GM12873 (cell line): ENCODE measurements around the gene YBEY.

Experiments used
- TF ChIP-seq, protein P1 (sequence below): IDR thresholded peaks from 2 replicates; pipeline ENCODE4 v1.5.1; 2012; ENCODE audit warnings: low read depth, mild to moderate bottlenecking, moderate library complexity, low read length, control low read depth; ENCODE audit not compliant: insufficient read depth; ENCODE audit errors: missing control alignments

The YBEY gene

DNA sequence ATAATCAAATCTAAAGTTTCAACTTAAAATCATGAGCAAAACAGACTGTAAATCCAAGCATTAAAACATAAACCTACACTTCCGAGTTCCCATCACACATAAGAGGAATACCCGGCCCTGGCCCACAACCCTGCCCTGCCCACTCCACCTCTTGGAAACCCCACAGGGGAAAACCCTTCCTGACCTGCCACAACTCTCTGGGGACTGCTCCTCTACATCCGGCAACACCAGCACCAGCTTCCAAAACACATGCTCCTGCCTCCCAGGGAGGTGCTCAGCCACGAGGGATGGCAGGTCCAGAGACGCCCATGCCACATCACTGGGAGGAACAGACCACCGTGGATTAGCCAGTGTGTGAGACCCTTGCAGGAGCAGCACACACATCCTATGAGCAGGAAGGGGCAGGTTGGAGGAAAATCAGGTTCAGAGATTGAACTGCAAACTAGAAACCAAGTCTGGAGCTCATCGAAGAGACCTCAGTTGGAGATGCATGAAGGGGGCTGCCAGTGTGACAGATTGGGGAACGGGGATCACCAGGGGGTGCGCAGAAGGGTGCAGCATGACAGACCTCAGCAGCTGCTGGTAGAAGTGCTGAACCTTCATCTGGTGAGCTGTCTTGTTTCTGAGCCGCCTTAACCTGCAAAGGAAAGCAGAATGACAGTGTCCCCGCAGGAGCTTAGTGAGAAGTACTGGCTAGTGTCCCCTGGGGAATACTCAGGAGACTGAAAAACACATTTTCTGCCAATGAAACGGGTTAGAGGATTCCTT is 31.8 kb upstream of the YBEY start:
- TF ChIP-seq, protein P1, sequence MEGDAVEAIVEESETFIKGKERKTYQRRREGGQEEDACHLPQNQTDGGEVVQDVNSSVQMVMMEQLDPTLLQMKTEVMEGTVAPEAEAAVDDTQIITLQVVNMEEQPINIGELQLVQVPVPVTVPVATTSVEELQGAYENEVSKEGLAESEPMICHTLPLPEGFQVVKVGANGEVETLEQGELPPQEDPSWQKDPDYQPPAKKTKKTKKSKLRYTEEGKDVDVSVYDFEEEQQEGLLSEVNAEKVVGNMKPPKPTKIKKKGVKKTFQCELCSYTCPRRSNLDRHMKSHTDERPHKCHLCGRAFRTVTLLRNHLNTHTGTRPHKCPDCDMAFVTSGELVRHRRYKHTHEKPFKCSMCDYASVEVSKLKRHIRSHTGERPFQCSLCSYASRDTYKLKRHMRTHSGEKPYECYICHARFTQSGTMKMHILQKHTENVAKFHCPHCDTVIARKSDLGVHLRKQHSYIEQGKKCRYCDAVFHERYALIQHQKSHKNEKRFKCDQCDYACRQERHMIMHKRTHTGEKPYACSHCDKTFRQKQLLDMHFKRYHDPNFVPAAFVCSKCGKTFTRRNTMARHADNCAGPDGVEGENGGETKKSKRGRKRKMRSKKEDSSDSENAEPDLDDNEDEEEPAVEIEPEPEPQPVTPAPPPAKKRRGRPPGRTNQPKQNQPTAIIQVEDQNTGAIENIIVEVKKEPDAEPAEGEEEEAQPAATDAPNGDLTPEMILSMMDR: no peak

DNA sequence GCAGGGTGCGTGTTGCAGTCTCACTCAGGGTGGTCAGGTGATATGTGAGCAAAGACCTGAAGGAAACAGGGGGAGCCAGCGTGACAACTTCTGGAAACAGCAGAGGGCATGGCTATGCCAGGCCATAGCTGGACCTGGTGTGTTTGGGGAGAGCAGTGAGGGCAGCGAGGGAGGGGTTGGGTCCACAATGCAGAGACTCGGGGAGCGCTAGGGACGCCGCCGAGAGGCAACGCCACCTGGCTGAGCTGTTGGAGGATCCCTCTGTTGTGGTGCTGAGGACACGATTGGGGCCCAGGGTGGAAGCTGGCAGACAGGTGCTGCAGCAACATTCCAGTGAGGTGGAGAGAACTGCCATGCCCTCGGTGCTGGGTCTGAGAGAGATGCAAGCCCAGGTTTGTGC is 31.0 kb upstream of the YBEY start:
- TF ChIP-seq, protein P1: no peak

DNA sequence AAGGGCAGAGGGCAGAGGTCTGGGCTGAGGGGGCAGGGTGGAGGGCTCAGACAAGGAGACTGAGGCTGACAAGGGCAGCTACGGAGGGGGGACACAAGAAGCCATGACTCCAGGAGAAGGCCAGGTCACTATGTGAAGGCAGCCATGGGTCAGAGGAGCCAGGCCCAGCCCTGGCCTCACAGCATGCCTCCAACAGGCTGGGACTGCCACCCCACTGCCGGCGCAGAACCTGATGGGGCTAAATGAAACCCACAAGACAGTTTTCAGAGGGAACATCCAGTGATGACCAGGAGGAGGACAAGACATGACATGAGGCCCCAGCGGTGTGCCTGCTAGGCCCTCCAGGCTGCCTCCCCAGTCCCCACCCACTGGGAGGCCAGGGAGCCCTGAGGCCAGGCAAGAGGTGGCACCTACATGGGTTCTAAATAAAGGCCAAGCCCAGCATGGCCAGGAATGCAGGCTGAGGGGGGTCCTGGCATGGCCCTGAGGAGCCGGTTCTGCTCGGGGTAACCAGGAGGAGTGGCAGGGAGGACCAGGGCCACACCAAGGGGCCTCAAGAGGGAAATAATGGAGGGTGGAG is 30.3 kb upstream of the YBEY start:
- TF ChIP-seq, protein P1: no peak

DNA sequence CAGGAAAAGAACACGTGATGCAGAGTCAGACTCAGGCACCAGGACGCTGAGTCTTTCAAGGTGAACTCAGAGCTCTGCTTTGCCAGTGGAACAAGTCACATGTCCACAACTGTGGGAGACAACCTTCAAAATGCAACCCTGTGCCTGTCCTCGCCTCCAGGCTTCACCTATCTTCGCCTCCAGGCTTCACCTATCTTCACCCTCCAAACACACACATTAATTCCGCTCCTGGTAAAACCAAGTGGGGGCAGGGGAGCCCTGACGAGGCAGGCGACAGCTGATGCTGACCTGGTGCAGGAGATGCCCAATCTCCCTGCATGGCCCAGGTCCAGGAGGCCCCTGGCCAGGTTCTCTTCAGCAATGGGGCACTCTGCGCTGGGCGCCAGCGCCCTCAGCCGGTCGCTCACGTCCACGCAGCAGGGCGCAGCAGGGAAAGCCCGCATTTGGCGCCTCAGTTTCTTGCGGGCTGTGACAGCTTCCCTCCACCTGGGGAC is 29.6 kb upstream of the YBEY start:
- TF ChIP-seq, protein P1: no peak

DNA sequence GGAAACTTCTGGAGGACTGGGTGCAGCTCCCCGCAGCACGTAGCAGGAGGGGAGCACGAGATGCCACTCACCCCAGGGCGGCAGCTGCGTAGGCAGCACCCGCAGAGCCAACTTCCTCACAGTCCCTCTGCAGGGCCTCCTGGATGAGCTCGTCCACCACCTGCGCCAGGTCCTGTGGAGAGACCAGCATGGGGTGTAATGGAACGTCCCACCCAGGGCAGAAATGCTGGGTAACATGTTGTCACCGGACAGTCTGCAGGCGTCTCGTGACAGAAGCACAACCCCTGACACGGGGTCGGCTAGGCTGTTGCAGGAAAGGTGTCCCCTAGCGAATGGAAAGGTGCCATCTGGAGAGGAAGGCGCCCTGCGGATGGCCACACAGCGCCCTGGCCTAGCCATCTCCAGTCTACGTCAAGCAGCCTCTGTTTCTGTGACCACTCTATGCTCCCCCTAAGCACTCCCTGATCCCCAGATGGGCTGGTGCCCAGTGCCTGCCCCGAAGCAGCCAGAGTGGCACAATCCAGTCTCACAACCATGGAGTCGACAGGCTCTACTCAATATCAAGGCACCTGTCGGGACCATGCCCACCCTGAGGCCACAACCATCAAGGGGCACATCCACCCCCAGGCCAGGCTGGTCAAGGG is 22.0 kb upstream of the YBEY start:
- TF ChIP-seq, protein P1: no peak

DNA sequence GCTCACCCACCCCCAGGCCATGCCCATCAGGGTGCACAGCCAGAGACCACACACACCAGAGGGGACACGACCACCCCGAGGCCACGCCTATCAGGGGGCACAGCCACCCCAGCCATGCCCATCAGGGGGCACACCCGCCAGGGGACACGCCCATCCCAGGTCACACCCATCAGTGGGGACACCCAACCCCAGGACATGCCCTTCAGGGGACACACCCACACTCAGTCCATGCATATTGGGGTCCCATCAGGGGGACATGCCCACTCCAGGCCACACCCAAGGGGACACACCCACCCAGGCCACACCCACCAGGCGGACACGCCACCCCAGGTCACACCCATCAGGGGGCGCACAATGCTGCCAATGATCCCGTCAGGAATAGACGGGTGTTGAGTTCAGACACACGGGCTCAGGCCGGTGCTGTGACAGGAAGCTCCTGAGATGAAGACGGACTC is 21.4 kb upstream of the YBEY start:
- TF ChIP-seq, protein P1: no peak

DNA sequence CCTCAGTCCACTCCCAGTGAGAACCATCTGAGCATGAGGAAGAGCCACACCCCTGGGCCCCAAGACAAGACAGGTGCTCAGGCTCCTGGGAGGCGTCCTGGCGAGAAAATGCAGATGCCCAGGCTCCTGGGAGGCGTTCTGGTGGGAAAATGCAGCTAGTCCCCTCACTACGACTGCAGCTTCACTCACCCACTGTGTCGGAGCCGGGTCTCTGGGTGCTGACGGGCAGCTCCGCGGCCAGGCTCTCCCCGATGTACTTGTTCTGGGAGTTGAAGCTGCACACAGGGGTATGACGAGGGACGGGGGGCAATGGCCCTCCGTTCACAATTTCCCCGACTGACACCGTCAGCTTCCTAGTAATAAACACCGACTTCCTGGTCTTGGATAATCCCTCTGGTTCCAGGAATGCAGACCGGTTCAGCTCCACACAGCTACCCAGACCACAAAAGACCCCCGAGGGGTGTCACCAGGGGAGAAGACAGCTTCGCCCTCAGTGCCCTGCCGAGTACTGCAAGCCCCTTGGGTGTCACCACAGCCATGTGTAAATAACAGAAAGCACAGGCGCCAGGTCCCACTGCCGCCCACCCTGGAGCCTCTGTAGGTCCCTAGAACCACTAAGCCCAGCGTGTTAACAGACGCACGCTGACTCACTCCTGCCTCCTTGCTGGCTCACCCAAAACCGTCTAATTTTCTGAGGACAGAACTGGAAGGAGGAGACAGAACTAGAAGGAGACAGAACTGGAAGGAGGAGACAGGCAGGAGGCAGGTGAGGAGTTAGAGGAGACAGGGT is 20.2 kb upstream of the YBEY start:
- TF ChIP-seq, protein P1: no peak
